T-helper 1 cell (primary cell): ENCODE measurements around the gene TMEM245.
"Not testable (repeated sequence)": the region's sequence is repeated elsewhere in the genome, so short reads cannot be mapped to it uniquely, and the experiment has no call there.

Source experiments
- DNase-seq, 5 donors: peaks; one replicate each; pipeline ENCODE4 v3.0.0-alpha.2; 2012 to 2020

Gene TMEM245

DNA sequence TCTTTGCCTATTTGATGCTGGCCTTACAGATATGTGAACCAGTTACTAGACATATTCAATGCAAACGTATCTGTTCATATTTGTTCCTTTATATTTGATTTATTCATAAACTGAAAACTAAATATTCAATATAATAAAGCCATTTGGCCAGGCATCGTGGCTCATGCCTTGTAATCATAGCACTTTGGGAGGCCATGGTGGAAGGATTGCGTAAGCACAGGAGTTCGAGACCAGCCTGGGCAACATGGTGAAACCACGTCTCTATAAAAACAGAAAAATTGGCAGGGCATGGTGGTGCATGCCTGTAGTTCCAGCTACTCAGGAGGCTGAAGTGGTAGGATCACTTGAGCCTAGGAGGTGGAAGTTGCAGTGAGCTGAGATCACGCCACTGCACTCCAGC is 57.2 kb downstream of the TMEM245 start:
- DNase-seq, result no peak

- no peak for DNase-seq
These were observed 59.6 kb downstream of the TMEM245 start for GRCh38 chr9:109060191-109060590.

GRCh38 chr9:109053121-109053520 is 66.6 kb downstream of the TMEM245 start:
- not testable (repeated sequence) for DNase-seq

GRCh38 chr9:109052416-109052815 is 67.3 kb downstream of the TMEM245 start:
- no peak for DNase-seq

DNA sequence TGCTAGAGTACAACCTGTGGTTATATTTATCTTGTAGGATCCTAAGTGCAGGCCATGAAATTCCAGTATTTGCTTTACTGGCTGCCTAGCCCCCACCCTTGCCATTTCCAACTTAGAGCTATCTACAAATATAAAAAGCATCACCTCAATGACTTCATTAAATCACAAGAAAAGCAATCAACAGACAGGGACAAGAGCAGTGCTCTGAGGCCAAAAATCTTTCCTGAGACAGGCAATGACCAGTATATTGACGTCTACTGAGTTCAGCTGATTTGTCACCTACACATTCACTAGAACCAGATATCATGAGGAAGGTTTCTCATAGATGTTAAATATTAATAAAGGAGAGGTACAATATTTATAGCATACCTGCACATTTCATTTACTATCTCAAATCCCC is 68.0 kb downstream of the TMEM245 start:
- DNase-seq, result no peak

- no peak for DNase-seq
These were observed 69.3 kb downstream of the TMEM245 start for GRCh38 chr9:109050444-109050843.

DNA sequence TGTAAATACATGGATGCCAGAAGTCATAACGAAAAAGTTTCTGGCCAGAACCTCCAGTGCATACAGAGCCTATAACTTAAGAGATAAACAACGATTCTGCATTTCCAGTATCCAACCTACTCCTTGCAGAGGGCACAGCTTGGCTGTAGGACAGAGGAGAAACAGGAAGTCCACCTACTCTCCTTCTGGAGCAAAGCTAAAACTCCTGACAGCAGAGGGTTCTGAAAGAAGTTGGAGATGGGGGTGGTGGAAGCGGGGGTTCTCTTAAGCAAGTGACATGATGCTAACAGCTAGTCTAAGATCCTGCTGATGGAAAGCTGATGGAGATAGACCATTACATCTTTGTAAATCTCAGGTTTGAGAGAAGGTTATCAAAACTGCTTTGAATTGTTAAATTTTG is 70.9 kb downstream of the TMEM245 start:
- no peak for DNase-seq

- DNase-seq, result no peak
These were observed 72.5 kb downstream of the TMEM245 start for GRCh38 chr9:109047259-109047658.

DNA sequence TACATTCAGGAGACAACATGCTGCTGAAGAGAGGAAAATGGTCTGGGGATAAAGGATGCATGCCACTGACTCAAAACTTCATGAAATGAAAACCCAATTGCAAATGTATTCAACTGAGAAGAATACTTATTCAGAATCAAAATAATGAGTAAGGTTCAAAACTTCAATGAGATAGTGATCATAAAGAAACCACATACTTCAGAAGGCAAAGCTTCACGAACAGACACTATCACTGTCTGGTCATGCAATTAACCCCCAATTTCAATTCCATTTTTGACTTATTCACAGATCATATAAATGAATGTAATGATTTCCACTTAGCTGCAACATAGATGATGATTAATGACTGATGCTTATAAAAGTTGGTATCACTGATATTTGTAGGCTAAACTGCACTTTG is 73.4 kb downstream of the TMEM245 start:
- DNase-seq, result no peak

DNA sequence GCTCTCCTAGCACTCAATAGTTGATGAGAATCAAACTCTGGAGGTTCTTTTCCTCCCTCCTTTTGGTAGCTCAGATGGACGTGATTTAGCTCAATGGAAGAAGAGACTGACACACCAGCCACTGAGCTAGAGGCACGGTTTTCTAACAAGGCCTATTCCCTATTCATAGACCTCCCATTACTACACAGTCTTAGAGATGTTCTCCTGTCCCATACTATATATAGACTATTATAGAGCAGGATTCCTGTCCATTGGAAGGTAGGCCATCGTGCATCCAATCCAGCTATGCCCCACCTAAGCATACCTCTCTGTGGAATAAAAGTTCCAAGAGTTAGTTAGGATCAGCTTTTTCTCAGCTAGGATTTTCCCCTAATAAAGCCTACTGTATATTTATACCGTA is 76.2 kb downstream of the TMEM245 start:
- no peak for DNase-seq

DNA sequence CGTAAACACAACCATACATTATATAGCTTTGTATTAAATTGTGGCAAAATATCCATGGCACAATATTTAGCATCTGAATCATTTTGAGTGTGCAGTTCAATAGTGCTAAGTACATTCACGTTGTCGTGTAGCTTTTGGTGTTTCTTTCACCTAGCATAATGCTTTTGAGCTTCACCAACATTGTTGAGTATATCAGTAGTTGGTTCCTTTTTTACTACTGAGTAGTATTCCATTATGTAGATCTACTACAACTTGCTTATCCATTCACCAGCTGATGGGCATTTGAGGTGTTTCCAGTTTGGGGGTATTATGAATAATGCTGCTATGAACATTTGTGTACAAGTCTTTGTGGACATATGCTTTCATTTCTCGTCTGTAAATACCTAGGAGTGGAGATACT is 79.2 kb downstream of the TMEM245 start:
- no peak for DNase-seq

DNA sequence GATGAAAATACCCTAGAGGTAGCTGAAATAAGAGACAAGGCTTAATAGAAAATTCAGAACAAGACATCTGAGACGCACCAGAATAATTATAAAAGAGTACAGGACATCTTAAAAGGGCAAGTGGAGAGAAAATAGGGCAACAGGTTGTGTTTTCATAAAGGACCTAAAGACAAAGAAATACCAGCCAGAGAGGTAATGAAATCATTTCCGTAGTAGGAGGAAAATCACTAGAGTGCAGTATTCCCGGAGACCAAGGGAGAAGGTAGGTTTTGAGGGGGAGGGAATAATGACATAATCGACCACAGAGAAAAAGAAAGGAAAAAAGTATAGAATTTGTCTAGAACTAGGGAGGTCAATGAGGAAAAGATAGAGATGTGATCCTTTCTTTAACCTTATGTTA is 80.2 kb downstream of the TMEM245 start:
- DNase-seq, result no peak

- no peak for DNase-seq
These were observed 81.6 kb downstream of the TMEM245 start for GRCh38 chr9:109037946-109038715.

- DNase-seq, result no peak
These were observed 82.7 kb downstream of the TMEM245 start for GRCh38 chr9:109036744-109037680.

DNA sequence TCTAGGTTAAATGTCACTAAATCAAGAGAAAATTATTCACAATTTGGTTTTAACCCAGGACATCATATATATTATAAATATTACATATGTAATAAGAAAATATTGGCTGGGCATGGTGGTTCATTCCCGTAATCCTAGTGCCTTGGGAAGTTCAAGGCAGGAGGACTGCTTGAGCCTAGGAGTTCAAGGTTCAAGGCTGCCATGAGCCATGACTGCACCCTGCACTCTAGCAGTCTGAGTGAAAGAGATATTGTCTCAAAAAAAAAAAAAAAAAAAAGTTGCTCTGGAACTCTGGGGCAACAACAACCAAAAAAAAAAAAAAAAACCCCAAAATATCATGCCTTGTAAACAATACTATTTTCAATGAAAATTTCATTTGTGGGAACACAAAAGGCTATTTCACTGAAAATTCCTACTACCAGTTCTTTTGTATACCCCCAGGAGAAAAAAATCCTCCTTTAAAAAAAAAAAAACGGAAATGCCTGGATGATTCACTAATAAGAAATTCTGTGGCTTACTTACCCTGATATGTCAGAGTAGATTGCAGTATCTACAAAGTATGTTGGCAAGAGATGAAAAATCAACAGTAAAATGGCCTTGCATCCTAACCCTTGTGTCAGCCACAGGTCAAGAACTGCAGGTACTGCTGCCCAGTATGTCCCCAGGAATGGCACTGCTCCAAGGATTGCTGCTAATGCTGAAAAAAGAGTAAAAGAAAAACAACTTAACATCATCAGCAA is 83.9 kb downstream of the TMEM245 start:
- DNase-seq, result no peak

GRCh38 chr9:109033941-109034700 is 85.6 kb downstream of the TMEM245 start:
- DNase-seq, result no peak

GRCh38 chr9:109031241-109031640 is 88.5 kb downstream of the TMEM245 start:
- no peak for DNase-seq

DNA sequence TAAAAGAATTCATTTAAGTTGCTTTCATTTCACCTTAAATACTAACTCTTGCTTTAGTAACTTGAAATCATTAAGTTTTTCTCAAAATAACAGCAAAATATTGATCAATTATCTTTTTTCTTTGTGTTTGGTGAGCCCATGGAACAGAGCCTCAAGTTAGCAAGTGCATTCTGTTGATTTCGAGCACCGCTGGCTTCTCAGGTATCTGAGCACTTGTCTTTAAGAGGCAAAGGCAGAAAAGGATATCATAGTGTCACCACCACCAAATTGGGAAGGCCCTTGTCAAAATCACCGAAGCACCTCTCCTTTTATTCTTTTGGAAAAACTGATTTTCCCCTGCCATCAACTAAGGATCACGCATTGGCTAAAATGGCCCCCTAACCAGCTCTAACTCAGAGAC is 89.3 kb downstream of the TMEM245 start:
- no peak for DNase-seq

DNA sequence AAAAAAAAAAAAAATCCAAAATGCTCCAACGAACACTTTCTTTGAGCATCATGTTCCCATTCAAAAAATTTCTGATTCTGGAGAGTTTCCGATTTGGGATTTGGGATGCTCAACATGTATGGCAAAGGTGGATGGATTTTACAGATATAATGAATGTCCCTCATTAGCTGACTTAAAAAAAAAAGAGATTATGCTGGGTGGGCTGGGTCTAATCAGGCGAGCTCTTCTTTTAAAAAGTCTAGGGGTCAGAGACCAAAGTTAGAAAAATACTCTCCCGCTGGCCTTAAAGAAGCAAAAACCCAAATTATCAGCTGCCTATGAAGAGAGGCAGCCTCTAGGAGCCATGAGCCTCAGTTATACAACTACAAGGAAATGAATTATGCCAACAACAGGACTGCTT is 91.3 kb downstream of the TMEM245 start:
- no peak for DNase-seq

DNA sequence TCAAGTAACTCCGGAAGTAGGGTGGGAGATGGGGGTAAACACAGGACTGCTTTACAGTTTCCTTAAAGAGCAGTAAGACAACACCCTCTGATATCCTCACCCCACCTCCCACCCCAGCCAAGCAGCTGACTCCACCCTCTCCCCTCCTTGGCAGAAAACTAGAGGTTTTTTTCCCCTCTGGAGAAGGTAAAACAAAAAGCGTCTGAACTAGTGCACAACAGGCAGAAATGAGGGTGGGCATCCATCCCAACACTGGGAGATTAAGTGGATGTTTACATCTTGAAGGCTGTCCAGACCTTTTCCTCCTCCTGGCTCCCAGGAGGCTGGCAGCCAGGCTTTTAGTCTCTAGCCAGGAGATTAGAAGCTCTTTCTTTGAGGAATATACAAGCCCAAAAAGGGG is 92.6 kb downstream of the TMEM245 start:
- DNase-seq, result no peak

GRCh38 chr9:109026306-109026705 is 93.4 kb downstream of the TMEM245 start:
- DNase-seq, result no peak

DNA sequence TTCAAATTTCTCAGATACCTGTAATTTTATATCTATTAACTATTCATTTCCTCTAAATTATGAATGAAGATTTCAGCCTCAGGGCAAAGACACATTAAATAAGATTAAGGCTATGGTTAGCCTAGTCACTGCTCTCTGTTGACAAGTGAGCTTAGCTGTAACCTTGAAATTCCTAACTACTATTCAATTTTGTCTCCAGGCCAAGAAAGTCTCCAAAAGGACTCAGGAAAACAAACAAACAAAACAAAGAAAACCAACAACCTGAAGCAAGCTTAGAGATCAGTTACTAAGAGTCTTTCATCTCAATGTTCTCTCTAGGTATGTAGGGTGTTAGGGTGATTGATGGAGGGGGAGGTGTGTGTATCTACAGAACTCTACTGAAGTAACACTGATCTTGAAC is 96.9 kb downstream of the TMEM245 start:
- no peak for DNase-seq
